Activated CD8-positive, alpha-beta memory T cell treated with anti-CD3 and anti-CD28 coated beads for 48 hours (primary cell): ENCODE results near the gene CPXM1.
"Not testable (repeated sequence)": the region's sequence is repeated elsewhere in the genome, so short reads cannot be mapped to it uniquely, and the experiment has no call there.

Experiments
- DNase-seq, 3 experiments: peaks; one replicate each; pipeline ENCODE4 v3.0.0-alpha.2; 2020; ENCODE audit warnings: low read depth in 2 of 3, low spot score in 2 of 3

CPXM1 gene

DNA sequence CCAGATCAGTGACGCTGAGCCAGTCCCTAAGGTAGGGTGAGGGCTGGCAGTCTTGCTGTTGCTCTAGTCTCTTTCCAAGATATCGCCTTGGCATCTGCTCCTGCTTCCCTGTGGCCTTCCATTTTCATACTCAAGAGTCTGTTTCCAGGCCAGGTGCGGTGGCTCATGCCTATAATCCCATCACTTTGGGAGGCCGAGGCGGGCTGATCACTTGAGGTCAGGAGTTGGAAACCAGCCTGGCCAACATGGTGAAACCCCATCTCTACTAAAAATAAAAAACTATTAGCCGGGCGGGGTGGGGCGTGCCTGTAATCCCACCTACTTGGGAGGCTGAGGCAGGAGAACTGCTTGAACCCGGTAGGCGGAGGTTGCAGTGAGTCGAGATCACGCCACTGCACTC, 30.3 kb downstream of the CPXM1 start:
- not testable (repeated sequence) for DNase-seq

DNA sequence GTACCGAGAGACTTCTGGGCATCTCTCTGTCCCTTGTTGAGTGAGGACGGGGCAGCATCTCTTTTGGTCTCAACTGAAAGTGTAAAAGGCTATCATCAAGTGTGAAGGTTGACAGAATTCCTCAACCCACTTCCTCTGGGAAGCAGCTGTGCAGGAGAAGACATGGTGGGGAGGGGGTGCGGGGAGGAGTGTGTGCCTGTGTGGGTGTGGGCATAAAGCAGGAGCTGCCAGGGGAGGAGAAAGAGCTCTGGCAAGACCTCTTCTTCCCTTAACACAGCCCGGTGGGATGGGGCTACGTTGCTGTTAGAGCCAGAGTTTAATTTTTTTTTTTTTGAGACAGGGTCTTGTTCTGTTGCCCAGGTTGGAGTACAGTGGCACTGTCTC, 31.8 kb downstream of the CPXM1 start:
- DNase-seq = no peak

DNA sequence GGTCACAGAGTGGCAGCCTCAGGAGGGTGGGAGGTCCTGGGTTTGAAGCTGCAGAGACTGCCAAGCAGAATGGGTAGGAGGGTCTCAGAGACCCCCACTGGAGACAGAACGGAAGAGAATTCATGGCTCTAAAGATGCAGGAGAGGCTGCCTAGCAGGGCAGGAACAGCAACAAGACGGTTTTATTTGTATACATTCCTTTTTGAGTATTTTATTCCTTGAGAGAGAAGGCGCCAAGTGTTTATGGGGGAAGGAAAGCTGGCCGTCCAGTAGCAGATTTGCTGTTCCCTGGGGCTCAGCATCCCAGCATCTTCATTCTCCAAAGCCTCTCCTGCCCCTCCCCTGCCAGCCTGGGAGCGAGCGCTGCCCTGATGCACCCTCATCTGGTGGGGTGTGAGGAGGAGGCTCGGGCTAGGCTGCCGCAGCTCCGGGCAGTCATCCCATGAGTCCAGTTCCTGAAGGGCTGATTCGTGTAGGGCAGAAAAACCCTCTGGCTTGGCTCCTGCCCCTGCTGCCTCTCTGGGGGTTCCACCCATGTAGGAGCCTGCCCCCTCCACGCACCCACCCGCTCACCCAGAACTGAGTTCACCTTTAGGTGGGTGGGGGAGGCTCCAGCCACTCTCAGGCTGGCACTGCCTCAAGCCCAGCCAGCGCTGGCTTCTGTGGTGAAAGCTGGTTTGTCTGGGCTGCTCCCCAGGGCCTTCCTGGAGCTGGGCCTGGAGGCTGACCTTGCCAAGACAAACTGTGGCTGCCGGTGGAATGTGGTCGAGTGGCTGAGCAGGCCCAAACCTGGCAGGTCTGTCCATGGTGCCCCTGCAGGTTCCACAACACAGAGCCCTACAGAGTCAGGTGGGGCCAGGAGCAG, 32.4 kb downstream of the CPXM1 start:
- DNase-seq = no peak

DNA sequence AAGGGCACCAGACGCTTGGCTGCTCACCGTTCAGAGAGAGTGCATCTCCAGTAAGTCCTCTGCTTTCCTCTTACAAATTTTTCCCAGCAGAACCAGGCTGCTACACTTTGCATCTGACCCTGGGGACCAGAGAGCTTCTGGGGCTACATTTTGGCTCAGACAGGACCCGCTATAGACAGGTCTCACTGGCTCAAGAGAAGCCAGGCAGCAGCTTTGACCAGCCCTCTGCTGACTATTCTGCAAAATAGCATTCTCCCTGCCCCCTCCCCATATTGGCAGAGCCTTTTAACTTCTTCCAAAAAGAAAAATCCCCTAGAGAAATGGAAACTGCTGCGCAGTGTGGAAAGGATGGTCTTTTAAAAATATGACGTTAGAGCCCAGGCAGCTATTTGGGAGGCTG, 37.2 kb downstream of the CPXM1 start:
- no peak for DNase-seq

DNA sequence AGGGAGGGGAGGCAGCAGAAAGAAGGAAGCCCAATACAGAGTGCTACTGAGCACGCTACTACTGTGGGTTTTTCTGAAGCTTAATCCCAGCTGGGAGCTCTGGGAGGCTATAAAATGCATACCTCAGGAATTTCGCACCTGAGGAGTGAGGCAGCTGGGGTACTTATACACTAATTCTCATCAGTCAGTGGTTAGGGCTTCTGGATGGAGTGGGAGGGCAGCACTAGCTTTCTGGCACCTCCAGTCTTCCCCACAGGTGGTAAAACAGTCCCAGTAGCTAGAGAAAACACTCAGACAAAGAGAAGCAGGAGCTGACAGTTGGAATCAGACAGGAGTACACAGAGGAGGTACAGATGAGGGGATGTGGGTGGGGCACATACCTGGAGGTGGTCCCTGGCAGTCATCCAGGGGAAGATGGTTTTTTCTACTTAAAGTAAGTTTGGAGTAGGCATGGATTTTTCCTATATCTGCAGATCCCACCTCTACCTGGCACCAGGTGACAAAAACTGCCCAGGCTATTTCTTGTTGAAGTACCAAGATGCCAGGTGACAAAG, 37.8 kb downstream of the CPXM1 start:
- no peak for DNase-seq

DNA sequence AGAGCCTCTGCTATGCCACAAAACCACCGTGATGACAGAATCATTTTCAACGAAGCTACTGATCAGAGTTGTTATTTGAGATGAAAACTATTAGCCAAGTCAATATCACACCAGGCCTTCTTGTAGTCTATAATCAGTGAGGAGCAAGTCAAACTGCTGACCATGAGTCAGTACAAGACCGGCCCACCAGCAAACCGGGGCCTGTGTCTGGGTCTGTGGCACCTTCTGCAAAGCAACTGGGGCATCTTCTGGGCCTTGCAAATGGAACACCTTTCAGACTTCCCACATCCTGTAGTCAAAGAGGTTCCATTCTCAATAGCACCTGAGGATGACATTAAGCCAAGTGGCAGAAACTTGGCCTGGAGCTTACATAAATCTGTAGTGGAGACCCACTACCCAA, 38.5 kb downstream of the CPXM1 start:
- no peak for DNase-seq

DNA sequence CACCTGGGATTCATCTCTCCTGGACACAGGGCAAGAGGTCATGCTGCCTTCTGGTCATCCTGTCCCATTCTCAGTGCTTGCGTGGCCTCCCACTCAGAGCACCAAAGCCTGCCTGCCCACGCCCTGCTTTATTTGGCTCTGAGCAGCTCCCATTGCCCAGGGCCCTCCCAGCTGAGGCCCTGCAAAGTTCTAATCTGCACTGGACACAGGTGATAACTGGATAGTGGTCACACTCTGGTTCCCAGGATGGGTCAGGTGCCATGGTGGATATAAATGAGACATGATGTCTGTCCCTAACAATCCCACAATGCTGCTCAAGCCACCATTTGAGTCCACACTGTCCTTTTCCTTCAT, 39.5 kb downstream of the CPXM1 start:
- no peak for DNase-seq

DNA sequence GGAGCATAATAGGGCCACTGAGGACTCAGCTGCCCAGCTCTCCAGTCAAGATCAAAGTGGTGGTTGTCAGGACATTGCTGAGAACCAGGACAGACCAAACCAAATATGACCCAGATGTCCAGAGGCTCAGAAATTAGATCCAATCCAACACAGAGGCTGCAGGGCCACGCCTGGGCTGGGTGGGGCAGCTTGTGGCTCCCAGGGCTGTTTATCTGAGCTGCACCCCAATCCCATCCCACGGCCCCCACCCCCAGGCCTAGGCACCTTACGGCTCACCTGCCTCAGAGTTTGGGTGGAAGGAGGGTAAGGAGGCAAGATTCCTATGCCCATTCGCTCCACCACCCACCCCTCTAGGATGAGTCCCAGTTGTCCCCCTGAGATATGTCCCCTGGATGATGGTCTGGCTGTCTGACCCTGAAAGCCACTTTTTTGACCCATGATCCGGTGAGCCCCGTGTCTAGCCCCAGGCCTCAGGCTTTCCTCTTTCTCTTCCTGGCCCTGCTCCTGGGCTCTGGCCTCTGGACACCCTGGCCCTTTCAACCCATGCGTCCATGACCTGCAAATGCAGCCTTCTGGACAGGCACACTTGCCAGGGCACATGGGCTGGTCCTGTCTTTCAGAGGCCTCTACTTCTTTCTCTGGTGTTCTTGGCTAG, 40.0 kb downstream of the CPXM1 start:
- DNase-seq = no peak

DNA sequence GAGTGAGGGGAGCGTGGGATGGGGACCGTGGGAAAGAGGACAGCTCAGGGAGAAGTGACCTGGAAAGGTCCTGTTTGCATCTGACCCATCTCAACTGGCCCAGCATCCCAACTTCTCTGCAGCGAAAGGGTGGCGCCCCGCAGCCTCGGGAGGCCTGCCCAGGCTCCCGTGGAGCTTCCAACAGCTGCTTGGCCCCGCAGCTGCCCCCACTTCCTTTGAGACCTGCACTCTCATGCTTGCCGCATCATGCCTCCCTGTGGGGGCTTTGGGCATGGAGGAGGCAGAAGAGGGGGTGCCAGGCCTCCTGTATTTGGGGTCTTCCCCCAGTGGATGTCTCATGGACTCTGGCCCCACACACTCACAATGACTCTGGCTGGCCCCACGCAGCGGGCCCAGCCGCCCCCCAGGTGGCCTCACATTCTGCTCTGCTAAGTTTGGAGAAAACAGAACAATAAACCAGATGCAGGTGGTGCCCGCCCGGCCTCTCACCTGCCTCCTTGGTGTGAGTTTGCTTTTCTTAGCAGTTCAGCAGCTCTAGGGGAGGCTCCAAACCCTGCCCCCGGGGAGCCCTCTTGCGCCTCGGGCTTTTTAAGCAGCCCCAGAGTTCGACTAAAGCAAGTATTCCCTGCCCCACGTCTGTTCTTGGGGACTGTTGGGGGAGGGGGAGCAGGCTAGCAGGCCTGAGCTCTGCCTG, 40.7 kb downstream of the CPXM1 start:
- no peak for DNase-seq

DNA sequence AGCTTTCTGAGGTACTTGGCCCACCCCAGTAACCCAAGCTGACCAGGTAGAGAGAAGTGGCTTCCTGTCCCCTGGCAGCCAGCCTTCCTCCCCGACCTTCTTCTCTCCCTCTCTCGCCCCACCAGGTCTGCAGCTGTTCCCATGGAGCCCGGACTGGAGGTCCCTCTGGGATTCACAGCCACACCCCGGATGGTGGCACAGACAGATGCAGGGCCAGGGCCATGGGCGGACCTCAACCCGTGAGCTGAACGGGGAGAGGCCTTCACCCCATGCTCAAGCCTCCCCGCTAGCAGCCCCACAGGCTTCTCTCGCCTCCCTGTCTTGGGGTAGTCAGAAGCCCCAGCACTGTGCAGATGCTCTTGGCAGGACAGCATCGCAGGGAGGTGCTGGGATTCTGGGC, 41.3 kb downstream of the CPXM1 start:
- DNase-seq = no peak

DNA sequence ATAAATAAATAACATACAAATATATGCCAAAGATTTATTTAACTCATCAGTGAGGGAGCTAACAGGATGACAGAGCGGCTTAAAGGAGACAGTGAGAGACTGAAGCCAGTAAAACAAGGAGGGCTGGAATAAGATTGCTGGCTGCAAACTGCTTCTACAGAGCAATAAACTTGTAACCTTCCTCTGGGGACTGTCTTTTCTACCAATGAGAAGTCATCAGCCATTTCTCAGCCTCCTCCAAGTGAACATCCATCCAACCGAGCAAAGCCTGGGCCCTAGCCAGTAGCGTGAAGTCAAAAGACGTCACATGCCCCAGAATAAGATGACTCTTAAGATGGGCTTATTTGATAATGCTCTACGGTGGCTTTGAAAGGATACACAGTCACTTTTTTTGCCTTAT, 42.5 kb downstream of the CPXM1 start:
- no peak for DNase-seq

DNA sequence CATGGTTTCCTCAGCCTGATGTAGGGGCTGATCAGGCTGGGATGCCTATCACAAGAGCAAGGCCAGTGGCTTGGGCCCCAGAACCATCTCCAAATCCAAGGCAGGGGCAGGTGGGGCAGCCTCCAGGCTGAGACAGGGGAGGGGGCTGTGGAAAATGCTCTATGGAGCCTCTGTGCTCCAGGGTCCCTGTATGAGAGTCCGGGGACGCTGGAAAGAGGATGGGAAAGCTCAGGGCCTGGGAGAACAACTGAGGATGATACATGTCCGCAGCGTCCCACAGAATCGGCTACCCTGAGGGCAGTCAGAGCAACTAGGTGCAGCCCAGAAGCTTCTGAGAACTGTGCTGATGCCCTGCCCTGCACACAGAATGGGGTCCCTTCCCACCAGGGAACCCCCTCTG, 43.4 kb downstream of the CPXM1 start:
- no peak for DNase-seq

DNA sequence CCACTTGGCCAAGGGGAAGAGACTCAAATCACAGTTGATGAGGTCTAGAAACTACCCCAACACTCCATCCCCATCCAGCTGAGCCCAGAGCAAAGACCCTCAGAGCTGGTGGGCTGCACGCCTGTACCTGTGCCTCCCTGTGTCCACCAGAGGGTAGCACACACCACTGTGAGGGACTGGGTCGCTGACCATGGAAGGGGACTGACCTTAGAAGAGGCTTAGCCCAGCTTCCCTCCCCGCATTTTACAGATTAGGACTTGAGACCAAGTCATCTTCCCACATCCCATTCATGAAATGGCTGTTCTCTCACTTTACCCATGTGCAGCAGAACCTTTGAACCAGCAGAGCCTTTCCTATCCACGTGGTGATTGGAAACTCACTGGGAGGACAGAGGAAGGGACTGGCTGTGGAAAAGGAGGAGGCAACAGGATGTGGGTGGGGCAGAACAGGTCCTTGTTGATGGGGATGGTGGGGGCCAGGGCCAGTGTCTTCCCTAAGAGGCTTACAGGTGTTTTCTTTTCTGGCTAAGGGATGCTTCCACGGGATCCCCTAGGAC, 44.3 kb downstream of the CPXM1 start:
- DNase-seq = no peak

DNA sequence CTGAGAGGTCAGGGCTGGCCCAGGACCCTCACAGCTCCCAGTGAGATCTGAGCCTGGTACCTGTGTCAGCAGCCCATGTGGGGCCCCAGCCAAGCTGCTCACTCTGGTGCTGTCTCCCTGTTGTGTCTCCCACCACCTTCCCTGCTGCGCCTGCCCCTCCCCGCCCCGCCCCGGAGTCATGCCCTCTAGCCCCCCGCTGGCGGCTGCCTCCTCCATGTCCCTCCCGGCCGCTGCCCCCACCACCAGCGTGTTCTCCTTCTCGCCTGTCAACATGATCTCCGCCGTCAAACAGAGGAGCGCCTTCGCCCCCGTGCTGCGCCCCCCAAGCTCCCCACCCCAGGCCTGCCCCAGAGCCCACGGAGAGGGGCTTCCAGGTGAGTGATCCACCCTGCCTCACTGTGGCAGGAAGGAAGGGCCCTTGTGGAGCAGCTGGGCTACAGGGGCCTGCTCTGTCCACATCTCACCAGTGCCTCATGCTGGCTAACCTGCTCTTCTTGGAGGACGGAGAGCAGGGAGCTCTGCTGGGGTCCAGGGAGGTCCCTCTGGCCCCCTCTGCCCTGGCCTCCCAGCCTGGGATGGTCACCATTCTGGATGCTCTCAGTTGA, 44.9 kb downstream of the CPXM1 start:
- no peak for DNase-seq

DNA sequence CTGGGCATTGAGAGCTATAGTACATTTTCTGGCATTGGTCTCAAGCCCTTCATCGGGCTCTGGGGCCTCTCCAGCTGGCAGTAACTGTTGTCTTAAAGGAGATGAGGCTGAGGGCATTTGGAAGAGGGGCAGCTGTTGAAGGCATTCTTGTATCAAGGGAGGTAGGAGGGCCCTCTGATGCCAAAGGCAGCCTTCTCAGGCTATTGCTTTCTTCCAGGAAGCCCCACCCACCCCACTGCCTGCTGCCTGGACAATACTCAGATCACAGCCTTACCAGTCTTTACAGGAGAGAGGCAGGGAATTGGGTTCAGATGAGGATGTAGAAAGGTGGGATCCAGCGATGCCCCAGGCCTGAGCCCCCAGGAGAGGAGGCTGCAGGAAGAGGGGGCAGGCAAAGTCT, 46.0 kb downstream of the CPXM1 start:
- no peak for DNase-seq

DNA sequence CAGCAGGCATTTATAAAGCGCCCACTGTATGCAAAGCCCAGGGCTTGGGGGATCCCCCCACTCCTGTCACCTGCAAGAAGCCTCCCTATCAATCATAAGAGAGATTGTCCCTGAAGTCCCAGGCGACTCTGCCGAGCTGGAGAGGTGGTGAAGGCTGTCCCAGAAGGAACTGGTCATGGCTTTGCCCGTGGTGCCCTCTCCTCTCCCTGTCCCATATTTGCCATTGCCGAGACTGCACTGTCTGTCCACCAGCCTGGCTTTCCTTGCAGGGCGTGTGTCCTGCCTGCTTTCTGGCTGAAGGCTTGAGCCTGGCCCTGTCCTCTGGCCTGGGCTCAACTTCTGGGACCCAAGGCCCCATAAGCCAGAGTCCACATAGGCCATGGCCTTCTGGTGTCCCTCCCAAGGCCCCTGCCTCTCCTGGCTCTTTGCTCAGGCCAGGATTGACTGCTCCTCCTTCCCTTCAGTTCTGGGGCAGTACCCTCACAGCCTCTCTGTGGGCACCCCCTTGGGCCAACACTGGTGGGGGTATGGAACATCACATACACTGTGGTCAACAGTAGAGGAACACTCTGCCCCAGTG, 46.9 kb downstream of the CPXM1 start:
- no peak for DNase-seq

DNA sequence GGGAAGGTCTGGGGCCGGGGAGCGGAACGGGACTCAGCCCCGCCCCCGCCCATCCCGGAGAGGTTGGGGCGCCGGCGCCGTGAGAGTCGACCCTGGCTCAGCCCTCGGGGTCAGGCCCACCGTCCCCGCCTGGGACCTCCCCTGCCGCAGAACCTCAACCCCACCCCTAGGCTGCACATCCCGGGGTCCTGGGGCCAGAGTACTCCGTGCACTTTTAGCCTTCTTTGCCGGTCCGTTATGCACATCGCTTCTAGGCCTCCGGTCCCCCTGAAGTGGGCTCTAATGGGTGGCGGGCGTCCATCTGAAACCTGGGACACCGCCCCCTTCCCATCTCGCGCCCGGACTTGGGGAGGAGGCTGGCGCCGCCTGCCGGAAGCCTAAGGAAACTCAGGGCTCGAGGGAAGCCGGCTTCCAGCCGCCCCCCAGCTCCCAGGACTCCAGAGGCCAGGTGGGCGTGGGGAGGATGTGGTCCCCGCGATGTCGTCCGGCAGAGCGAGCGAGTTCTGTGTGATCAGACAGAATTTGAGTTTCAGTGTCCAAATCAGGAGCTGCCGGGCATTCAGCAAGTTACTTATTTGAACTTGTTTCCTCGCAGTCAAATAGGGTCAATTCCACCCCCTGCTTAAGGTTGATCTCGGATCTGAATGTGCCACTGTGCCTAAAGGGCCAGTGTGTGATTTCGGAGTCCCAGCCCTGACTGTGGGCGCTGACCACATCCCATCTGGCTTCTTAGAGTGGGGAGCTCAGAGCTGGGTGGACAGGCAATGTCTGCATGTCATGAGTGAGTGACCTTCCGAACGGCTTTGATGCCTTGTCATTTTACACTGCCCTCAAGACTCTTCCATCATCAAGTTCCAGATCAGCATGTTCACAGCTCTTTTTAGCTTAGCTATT, 47.6 kb downstream of the CPXM1 start:
- no peak for DNase-seq

DNA sequence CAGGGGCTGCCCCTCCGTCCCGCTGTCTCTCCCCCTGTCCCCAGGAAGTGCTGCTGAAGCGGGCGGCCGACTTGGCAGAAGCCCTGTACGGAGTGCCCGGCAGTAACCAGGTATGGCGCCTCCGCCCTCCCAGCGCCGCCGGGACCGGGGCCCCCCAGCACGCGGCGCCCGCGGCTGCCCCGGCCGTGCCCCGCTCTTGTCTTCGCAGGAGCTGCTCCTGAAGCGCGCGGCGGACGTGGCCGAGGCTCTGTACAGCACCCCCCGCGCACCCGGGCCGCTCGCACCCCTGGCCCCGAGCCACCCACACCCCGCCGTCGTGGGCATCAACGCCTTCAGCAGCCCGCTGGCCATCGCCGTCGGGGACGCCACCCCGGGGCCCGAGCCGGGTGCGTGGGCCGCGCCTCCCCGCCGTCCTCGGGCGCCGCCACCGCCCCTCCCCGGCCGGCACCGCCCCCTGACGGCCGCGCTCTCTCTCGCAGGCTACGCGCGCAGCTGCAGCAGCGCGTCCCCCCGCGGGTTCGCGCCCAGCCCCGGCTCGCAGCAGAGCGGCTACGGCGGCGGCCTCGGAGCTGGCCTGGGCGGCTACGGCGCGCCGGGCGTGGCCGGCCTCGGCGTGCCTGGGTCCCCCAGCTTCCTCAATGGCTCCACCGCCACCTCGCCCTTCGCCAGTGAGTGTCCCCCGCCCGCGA, 48.4 kb downstream of the CPXM1 start:
- DNase-seq = peak in 1 of 3 experiments; percentile 31

DNA sequence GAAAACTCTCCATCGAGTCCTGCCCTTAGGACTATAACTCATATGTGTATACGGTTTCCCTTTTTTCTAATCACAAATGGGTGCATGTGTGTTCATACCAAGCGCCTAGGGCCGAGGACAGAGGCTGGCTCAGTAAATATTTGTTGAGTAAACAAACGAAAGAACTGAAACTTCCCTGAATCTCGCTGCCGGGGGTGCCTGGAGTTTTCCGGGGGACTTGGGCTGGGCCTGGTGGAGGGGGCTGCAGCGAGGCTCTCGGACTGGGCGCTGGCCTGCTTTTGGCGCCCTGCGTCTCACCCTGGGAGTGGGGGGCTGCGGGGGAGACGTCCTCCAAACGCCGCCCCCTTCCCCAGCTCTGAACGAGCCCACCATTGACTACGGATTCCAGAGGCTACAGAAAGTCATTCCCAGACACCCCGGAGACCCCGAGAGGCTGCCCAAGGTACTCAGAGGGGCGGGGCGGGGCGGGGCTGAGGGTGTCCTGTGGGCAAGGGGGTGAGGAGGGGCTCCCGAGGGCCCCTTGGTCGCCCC, 49.0 kb downstream of the CPXM1 start:
- DNase-seq = no peak
